SW 1271 (cell line): ENCODE measurements around the gene PEPD.

ENCODE experiments used
- DNase-seq, 2 experiments: peaks; one replicate each; lab custom pipeline; 2025; lab: John Stamatoyannopoulos, UW

PEPD gene

DNA sequence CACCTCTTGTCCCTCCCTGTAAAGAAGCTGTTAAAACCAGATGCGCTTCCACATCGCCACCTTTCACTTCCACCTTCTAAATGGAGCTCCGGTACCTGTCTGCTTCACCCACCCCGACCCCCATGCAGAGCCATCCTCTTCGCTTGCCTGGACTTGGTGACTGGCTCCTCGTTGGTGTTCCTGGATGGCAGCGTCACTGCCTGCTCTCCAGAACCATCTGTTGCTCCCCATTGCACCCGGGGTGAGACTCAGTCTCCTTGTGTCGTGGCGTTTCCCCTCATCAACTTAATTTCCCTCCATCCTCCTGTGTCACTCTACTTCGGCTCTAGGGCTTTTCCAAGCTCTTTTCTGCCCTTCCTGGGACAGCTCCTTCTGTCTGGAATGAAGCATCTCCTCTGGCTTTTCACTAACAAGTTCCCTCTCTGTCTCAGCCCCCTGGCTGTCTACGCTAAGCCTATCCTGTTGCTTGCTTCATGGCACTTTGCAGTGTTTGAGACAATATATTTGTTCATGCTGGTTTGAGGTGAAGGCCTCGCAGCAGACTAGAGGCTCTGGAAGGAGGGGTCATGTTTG is 137.8 kb downstream of the PEPD start:
- DNase-seq: no peak

- no peak for DNase-seq
Observed at GRCh38 chr19:33382982-33383381, 138.6 kb downstream of the PEPD start.

- no peak for DNase-seq
Observed at GRCh38 chr19:33382006-33382405, 139.6 kb downstream of the PEPD start.

- DNase-seq: no peak
Observed at GRCh38 chr19:33381101-33381500, 140.5 kb downstream of the PEPD start.

- DNase-seq: no peak
Observed at GRCh38 chr19:33379151-33379829, 142.3 kb downstream of the PEPD start.

GRCh38 chr19:33377586-33378475 is 143.8 kb downstream of the PEPD start:
- no peak for DNase-seq

GRCh38 chr19:33376941-33377557 is 144.5 kb downstream of the PEPD start:
- DNase-seq: no peak

- DNase-seq: peak in 1 of 2 experiments; percentile 39
Observed at GRCh38 chr19:33376423-33376822, 145.2 kb downstream of the PEPD start.

DNA sequence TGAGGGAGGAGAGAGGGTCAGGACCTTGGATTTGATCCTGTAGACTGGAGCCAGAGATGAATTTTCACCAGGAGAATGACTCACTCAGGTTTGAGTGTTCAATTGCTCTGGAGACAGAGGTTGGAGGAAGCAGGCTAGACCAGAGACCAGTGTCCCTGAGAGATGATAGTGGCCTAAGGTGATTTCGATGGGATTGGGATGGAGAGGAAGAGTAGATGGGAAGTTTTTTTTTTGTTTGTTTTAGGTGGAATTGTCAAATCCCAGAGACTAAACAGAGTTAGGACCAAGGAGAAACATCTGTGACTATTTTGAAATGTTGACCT is 145.8 kb downstream of the PEPD start:
- DNase-seq: peak in 1 of 2 experiments; percentile 7

GRCh38 chr19:33375156-33375836 is 146.3 kb downstream of the PEPD start:
- DNase-seq: no peak

GRCh38 chr19:33374236-33374714 is 147.3 kb downstream of the PEPD start:
- DNase-seq: no peak

DNA sequence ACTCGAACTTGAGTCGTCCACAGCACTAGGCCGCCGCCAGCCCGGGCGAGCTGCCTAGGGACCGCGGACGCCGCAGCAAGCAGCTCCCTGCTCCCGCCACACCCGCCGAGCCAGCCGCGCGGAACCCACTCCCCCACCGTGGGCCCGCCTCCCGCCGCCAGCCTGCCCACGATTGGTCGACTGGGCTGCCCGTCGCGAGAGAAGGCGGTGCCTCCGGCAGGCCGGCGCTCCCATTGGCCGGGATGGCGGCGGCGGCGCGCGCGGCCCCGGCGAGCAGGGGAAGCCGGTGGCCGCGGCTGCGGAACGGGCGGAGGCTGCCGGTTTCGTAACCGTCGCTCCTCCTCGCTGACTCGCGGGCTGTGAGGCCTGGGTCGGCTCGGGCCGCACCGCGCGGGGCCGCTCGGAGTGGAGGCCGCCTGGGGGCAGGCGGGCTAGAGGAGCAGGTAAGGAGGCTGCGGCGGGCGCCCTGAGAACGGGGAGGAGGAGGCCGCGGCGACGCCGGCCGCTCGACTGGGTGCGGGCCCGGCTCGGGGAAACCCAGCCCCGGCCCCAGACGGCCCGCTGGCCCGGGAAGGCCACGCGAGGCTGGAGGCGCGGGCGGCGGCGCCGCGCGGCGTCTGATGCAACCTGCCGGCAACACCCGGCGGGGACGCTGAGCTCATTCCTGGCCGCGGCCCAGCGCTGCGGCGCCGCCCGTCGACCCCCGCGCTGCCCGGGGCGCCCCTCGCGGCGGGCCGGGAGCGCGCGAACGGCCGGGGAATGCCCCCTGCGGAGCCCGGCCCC is 147.9 kb downstream of the PEPD start, which contains the start of gene CEBPG:
TSS of gene CEBPG (plus strand) at position 257 of the 783 bp plus-strand sequence. CDS start 5,531 bp downstream, outside the sequence.
- DNase-seq: peak; percentile 48 to 74

DNA sequence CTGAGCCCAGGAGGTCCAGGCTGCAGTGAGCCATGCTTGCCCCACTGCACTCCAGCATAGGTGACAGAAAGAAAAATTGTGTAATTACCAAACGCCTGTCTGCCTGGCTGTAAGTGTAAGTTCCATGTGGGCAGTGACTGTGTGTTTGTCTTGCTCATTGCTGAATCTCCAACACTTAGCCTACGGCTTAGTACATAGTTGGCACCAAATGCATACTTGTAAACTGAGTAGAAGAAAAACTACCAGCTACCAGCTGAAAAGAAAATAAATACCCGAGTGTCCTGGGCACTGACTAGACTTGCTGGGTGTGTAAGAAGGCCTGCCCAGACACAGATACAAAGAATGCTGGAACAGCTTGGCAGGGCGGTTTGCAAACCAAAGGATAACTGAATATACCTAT is 150.8 kb downstream of the PEPD start:
- DNase-seq: no peak

- no peak for DNase-seq
Observed at GRCh38 chr19:33368074-33368864, 153.3 kb downstream of the PEPD start.

DNA sequence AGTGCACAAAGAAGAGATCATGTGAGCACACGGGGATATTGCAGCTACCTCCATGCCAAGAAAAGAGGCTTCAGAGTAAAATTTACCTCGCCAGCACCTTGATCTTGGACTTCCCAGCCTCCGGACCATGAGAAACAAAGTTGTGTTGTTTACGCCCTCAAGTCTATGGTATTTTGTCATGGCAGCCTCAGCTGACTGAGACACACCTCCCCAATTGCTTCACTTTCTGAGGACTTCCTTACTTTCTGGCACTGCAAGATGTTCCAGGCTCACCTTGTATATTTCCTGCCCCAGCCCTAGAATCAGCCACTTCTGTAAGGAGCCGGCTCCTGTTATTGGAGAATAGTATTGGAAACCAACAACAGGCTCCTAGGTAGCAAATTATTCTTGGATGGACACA is 154.7 kb downstream of the PEPD start:
- DNase-seq: no peak

DNA sequence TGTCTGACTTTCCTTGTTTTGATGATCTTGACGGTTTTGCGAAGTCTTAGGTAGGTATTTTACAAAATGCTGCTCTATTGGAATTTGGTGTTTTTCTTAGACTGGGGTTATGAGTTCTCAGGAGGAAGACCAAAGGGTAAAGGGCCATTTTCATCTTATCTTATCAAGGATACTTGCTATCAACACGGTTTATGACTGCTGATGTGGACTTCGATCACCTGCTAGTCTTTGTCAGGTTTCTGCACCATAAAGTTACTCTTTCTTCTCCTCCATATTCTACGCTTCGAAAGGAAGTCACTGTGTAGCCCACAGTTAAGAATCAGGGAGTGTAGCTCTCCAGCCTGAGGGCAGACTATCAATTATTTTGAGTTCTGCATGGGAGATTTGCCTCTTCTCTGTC is 155.5 kb downstream of the PEPD start:
- no peak for DNase-seq

DNA sequence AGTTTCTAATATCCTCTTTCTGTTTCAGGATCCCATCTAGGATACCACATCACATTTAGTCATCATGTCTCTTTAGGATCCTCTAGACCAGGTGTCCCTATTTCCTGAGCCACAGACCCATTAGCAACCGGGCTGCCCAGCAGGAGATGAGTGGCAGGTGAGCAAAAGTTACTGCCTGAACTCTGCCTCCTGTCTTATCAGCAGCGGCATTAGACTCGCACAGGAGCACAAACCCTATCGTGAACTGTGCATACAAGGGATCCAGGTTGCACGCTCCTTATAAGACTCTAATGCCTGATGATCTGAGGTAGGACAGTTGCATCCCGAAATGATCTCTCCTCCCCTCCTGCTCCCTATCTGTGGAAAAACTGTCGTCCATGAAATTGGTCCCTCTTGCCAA is 155.9 kb downstream of the PEPD start:
- DNase-seq: no peak

DNA sequence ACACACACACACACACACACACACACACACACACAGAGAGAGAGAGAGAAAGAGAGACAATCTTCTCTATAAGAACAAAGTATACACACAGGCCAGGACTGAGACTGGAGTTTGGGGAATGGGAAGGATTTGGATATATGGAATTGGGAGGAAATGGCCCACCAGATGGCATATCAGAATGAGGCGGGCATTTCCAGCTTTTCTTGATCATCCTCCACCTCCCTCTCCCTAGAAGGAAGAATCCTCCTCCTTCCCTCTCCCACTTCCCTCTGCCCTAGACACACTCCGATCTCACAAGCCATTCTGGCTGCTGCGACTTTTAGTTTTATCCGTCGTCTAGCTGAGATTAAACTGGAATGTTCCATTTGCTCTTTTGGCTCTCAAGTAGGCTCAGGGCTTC is 158.1 kb downstream of the PEPD start:
- no peak for DNase-seq

GRCh38 chr19:33362508-33363228 is 158.9 kb downstream of the PEPD start:
- DNase-seq: no peak
